ENCODE data around the gene PPARGC1A.

Gene PPARGC1A

DNA sequence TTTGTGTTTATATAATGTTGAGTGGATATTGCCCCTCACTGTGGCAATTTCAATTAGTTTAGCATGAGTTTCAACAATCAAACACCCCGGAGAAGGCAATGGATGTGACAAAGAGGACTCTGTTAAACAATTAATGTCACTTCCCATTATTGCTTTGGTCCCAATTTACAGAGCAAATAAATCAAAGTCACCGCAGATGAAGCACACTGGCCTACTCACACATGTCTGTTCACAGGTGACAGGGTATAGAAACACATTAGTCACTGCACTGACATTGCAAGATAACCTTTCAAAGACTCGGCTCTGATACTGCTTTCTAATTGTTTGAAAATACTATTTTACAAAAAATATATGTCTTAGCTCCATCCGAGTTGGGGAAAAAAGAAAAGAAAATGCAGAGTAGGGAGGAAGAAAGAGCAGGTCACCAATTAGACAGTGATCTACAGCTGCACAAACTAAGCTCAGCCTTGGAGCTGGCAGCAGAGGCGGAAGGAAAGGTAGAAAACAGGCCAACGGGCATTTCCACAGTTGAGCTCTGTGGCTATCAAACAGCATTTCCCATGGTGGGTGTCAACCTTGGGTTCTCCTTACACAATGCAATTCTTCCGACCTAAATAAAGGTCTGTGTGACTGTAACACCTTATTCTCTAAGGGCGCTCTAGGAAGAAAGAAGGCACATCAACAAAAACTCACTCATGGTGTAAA is 53.9 kb downstream of the PPARGC1A start:
- DNase-seq = no peak

GRCh38 chr4:23828779-23829178 is 61.1 kb downstream of the PPARGC1A start:
- no peak for DNase-seq

DNA sequence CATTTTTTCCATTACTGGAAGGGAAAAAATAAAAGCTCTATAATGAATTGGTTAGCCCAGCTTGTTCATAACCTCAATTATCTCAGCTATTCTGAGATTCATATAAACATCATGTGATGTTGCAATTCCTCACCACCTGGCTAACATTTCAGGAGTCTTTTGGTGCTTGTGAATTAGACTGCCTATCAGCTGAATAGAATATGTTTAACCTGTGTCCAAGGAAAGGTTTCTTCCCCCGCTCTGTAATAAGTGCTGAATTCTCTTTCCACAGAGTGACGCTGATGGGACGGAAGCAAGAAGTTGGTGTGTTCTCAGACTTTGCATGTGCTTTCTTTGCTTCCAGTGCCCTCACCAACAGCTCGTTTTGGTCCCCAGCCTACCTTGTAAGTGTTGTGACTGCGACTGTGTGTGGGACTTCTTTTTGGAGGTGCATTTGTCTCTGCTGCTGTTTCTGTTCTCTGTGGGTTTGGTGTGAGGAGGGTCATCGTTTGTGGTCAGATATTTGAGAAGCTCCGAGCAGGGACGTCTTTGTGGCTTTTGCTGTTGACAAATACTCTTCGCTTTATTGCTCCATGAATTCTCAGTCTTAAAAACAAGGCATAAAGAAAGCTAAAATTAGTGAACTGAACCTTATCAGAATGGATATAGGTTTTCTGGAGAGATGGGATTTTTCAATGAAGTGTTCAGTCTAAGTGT is 61.7 kb downstream of the PPARGC1A start:
- DNase-seq = no peak

- DNase-seq = no peak
These were observed 67.7 kb downstream of the PPARGC1A start for GRCh38 chr4:23822181-23822580.

DNA sequence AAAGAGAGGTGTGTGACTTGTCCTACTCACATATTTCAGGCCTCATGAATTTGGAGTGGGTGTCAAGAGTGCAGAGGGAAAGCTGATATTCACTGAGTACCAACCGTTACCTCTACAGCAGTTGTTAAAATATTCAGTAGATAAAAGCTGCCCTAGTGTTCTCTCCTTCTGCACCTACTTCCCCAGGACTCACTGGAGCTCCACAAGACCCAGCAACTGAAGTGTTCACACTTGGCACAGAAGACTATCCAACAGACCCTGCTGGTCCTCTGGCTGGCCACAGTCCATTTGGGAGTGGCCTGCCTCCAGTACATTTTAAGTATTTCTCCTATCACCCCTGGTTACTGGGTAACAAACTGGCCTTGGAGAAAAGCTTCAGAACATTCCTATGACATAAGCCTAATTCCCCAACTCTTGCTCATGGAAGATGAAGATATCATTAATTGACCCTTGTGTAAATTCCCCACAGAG is 70.8 kb downstream of the PPARGC1A start:
- no peak for DNase-seq

DNA sequence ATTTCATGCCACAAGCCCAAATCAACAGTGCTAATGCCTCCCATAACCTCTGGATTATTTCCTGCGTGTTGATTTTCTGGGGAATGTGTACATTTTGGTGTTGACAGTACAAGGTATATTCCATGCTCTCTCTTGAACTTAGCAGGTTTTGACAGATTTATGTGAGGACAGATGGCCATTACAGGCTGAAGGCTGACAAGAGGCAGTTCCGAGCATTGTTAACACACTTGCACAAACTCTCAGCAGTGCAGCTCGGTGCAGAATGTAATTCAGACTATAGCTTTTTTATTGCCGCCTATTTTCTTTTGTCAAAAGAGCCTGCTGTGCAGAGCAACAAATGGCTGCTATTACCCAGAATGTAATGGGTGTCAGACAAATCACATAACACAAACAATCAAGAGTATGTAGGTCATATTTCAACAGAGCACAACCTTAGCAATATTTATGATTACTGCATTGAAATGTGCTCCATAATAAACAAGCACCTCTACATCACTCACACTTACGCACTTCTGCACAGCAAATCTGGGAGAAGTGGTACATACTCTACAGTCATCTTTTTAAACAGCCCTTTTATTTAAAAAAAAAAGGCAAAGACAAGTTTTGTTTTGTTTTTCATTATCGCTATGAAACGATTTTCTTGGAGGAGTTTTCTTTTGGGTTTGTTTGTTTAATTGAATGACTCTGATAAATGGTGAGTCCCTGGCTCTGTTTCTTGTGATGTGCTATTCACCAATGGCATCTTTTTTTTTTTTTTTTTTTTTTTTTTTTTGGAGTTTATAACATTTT is 71.6 kb downstream of the PPARGC1A start:
- DNase-seq = no peak

DNA sequence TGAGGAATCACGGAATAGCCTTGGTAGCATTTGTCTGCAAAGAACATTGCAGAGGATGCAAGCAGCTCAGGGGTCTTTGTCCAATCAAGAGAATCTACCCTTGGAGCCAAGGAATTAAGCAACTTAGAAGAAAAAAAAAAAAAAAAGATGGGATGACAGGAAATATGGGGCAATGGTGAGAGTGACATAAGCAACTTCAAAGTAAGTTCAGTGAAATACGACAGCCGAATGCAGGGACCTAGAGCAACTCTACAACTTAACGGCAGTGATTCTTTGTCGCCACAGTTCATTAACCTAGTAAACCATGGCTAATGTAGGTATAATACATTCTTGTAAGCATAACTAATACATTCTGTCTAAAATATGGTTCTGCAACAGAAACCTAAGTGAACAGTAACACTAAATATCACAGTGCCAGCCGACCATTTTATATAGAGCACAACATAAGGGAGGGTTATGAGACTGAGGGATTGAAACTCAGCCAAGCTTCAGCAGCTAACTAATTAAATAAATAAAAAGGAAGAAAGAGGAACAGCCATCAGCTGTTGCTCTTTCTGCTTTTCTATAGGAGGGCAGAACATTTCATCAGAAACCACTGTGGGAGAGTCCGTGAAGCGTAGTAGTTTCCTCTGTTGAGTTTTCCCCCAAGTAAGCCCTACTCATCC is 74.7 kb downstream of the PPARGC1A start:
- DNase-seq = no peak

DNA sequence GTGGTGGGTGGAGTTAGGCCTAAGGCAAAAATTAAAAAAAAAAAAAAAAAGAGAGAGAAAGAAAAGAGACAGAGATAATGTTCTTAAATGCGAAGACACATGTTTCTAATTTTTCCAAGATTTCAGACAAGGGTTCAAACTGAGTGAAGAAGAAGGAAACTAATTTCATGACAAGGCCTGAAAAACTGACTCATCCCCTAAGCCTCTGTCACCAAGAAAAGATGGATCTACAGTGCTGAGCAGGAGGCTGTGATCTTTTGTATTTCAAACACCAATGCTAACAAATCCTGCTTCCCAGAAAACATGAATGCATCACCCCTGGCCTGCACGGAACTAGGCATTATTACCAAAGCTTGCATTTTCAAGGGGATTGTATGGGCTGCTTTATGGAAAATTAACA is 75.3 kb downstream of the PPARGC1A start:
- DNase-seq = no peak

DNA sequence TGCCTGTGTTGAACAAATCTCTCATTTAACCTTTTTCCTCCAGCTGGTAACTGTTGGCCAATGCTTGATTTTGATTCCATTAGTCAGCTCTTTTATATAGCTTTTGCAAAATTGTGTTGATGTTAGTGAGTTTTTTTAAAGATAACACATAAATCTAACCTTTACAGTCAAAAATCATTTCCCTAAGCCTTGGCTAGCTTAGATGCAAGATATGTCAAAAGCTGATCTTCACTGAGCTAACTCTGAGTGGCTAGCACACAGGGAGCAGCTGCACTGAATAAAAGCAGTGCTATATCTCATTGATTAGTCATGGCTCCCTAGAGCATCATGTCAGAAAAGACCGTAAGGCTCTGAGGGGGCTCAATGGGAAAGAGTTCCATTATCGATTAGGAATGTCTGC is 78.7 kb downstream of the PPARGC1A start:
- no peak for DNase-seq

DNA sequence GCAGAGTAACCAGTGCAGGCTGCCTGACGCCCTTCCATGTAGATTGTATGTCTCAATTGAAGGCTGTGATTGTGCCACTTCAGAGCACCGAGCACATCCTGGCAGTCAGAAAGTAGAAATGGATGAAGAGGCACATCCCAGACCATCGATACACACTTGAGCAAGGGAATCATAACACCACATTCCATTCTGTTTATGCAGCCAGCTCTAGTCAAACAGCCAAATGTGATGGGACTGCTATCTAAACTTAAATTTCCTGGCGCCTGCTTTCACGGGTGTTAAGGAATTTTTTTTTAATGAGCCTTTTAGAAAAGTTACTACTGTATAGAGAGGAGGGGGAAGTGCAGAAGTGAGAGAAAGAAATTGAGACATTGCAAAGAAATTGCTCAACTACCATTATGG is 84.4 kb downstream of the PPARGC1A start:
- no peak for DNase-seq

GRCh38 chr4:23789762-23790161 is 100.1 kb downstream of the PPARGC1A start:
- no peak for DNase-seq

DNA sequence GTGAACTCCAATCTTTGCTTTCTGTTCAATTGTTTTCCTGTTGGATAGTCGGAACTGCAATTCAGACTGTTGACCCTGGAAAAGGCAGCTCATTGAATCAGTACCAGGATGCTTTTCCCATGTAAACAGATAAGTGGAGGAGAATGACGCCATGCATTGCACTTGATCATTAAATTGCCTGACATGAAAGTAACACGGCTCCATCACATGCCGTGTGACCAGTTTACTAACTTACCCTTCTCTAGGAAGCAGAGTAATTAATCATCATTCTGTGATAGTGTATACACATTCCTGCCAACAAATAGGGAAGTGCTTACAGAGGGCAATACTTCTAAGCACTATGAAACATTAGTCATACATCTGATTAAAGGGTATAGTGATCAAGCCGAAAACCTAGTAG is 101.4 kb downstream of the PPARGC1A start:
- no peak for DNase-seq

DNA sequence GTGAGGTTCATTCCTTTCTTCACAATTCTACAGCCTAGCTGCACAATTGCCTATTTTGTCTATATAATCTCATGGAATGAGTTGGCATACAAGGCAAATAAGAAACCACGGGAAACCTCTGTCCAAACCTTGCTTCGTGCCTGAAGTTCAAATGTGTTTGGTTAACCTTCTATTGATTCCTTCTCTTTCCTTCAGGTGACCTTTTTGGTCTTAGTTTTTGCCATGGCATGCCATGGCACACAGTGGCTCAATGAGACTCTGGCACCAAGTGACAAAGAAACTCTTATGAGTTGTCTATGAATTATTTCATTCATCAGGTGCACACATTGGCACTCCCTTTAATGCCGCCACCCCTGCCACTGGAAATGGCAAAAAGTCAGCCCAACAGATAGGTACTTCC is 101.8 kb downstream of the PPARGC1A start:
- no peak for DNase-seq

DNA sequence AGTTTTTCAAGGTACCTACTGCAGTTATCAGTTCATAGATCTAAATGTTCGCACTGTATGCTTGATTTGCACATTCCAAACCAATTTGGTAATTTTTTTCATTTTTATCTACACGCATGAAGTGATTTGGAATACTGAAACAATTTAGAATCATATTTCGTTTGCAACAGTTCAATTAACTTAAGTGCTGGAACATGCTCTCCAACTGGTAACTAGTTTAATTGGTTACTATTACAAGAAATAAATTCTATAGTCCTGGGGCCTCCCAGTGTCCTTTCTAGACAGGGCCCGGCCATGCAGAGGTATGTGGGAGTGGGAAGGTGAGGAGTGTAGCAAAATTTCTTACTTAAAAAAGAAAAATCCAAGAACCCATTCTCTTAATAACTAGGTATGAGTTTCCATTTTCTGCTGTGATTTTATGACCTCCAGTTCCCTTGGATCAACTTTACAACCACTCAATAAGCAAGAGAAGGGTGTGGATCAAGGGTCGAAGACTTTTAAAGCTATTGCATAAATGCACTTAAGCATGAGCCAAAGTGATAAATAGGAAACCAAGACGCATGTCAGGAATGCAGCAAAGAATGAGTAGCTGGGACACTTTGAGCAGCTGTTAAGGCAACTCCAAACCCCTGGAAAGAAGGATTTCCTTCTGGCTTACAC is 106.9 kb downstream of the PPARGC1A start:
- DNase-seq = no peak

DNA sequence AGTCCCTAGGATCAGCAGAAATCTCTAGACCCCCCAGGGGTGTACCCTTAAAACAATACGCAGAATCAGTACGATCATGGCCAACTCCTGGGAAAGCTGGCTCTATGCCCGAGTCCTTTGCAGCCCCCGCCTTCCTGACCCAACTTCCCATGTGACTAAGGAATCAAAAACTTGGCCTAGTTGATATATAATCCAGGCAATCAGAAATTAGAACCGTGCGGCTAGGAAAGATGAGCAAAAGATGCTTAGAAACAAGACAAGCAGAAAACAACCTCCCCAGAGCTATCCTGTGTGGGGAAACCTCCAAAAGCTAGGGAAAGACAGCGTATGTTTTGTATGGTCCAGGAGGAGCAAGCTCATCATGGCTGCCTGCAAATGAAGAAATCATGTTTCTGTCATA is 110.0 kb downstream of the PPARGC1A start:
- no peak for DNase-seq

DNA sequence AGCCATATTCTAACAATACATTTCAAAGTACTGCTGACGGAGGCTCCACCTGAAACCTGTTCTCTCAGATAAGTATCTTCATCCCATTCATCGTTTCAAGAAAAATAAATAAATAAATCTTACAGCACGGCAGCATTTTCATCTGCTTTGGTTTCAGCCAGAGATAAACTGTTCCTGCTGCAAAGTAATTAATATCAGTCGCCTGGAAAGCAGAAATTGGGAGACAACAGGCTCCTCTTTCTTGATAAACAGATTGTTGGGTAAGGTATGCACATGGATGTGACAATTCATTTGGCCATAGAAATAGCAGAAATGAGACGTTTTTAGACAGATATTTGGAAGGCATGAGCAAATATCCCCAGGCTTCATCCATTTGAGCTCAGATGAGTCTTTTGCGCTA is 110.4 kb downstream of the PPARGC1A start:
- DNase-seq = no peak

GRCh38 chr4:23775694-23776093 is 114.2 kb downstream of the PPARGC1A start:
- no peak for DNase-seq

DNA sequence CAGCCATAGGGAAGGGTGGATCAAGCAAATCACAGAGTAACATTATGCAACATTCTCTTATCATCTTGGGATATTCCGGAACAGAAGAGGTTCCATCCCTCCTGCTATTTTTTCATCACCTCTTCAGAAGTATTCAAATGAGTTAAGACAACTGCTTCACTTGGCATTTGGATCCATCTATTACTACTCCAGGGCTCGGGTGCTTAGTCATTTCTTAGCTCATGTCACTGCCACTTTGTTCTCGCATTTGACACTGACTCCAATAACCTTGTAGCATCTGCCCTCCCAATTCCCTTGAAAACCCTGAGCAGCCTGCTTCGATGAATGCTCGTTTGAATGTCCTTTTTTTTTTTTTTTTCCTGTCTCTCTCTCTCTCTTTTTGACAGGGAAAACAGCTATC is 114.9 kb downstream of the PPARGC1A start:
- no peak for DNase-seq

DNA sequence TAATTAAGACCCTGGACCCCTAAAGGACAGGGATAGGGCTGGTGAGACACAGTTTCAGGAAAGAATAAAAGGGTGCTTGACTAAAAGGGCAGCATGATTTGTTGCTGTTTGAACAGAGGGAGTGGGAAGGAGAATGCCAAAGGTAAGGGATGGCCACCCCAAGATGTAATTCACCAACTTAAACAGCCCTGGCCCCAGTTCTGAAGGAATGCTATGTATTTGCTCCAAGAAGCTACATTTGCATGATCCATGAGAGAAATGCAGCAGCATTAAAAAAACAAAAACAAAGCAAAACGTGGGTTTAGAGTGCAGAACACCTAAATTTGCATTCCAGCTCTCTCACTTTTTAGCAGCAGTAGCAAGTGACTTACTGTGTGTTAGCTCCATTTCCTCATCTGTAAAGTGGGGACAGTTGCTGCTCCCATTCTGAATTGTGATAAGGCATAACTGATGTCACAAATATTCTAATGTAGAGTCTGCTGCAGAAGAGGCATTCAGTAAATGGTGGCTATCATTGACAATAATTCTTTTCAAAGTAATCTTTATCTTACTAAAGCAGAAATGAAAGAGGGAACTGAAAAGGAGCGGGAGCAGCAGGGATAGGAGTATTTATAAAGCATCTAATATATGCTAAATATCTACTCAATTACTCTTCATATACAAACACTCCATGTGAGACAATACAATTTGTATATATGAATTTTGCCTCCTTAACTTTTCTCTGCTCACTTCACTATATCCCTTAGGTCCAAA is 115.8 kb downstream of the PPARGC1A start:
- DNase-seq = no peak

GRCh38 chr4:23770011-23770410 is 119.8 kb downstream of the PPARGC1A start:
- no peak for DNase-seq

DNA sequence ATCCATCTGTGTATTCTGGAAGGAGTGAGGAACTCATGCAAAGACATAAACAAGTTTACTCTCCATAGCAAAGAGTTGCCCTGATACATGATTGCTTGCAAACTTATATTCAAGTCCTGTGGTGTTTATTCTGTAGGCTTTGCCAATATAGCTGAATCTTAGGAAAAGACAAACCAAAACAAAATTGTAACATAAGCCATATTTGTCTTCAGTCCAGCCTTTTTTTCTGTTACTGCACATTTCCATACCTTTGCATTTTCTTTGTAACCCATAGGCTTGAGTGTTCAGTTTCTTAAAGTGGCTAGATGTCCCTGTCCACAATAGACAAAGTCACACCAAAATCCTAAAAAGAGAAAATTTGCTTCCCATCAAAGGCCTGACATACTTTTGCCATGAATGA is 120.4 kb downstream of the PPARGC1A start:
- no peak for DNase-seq

DNA sequence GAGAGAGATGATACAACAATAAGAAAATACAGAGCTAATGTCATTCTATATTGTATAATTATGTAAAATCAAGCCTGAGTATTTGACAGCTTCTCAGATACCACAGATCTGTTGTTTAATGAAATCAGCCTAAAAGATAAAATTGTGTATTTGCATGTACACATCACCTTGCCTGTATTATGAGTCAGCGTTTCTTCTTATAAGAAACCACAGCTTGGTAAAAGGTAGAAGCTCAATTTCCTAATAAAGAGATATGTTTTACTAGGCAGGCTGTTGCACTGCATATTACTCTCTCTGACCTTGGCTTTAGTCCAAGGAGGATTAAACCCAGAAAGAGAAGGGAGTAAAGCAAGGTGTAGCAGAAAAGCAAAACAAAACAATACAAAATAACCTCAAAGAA is 121.3 kb downstream of the PPARGC1A start:
- DNase-seq = no peak
